Caco-2 (cell line): ENCODE measurements around the gene TMEM59L. TPM values are rescaled to one million over a fixed set of nuclear protein-coding genes. Genes with fewer than 3 reads are reported as not detected.

Experiments
- BruUV-seq: library from RNA; stranded (reverse); fragments of 400-500 nt; replicated peaks from 2 replicates; lab custom pipeline; 2021; lab: Mats Ljungman, UMichigan
- CTCF ChIA-PET: fragments of 300-600 bp; sonication (Branson Sonifier 250); formaldehyde crosslinking; loops from one replicate; lab custom pipeline; 2022; ENCODE audit warnings: antibody characterized with exemption; lab: Charles Lee
- POLR2A ChIA-PET: fragments of 300-600 bp; sonication (Branson Sonifier 250); formaldehyde crosslinking; loops from one replicate; lab custom pipeline; 2022; ENCODE audit warnings: antibody characterized with exemption; lab: Charles Lee
- DNase-seq, 2 experiments: peaks; one replicate each; pipeline versions ENCODE4 v3.0.0 to v3.0.0-alpha.2; 2020 to 2022
- H3K27me3 ChIP-seq: replicated peaks from 2 replicates; pipeline ENCODE4 v1.6.0; 2011; ENCODE audit warnings: low read length; ENCODE audit not compliant: control insufficient read depth, insufficient read depth
- H3K36me3 ChIP-seq: 2 replicates; pipeline ENCODE4 v1.5.1; 2011; ENCODE audit warnings: low read length; ENCODE audit not compliant: control insufficient read depth, insufficient read depth
- H3K4me1 ChIP-seq: fragments of 250-450 bp; sonication (Bioruptor Pico); 2 replicates; pipeline ENCODE4 v1.5.1; 2020; ENCODE audit warnings: mild to moderate bottlenecking
- H3K4me3 ChIP-seq: 2 replicates; pipeline ENCODE4 v1.5.1; 2011; ENCODE audit warnings: low read depth, mild to moderate bottlenecking, control low read depth, low read length
- H3K9me3 ChIP-seq: fragments of 250-450 bp; sonication (Bioruptor Pico); 2 replicates; pipeline ENCODE4 v1.5.1; 2020; ENCODE audit warnings: mild to moderate bottlenecking, moderate library complexity
- H3K27ac Mint-ChIP-seq: one replicate; pipeline ENCODE4 v1.8.0; 2022; ENCODE audit warnings: mixed read lengths; ENCODE audit not compliant: unreplicated experiment
- H3K27me3 Mint-ChIP-seq: one replicate; pipeline ENCODE4 v1.8.0; 2022; ENCODE audit warnings: mixed read lengths; ENCODE audit not compliant: insufficient read depth, unreplicated experiment
- H3K36me3 Mint-ChIP-seq: one replicate; pipeline ENCODE4 v1.8.0; 2022; ENCODE audit warnings: mild to moderate bottlenecking, mixed read lengths; ENCODE audit not compliant: insufficient read depth, unreplicated experiment
- H3K4me1 Mint-ChIP-seq: one replicate; pipeline ENCODE4 v1.8.0; 2022; ENCODE audit warnings: low read depth, mixed read lengths; ENCODE audit not compliant: unreplicated experiment
- H3K4me3 Mint-ChIP-seq: one replicate; pipeline ENCODE4 v1.8.0; 2022; ENCODE audit warnings: mild to moderate bottlenecking, moderate library complexity, mixed read lengths; ENCODE audit not compliant: unreplicated experiment
- H3K9me3 Mint-ChIP-seq: one replicate; pipeline ENCODE4 v1.8.0; 2022; ENCODE audit warnings: mixed read lengths; ENCODE audit not compliant: unreplicated experiment
- CTCF ChIP-seq, 2 experiments: fragments of 200-600 bp in 1 of 2; IDR thresholded peaks; 1 replicate in 1 of 2; 2 replicates in 1 of 2; pipeline versions ENCODE4 v1.5.1 to v1.8.0; 2011 to 2022; ENCODE audit warnings: antibody characterized with exemption in 1 of 2, control low read depth in 1 of 2, inconsistent platforms in 1 of 2, low read depth in 1 of 2, low read length in 1 of 2, mild to moderate bottlenecking in 1 of 2, moderate library complexity in 1 of 2; ENCODE audit not compliant: insufficient read depth in 1 of 2, severe bottlenecking in 1 of 2, unreplicated experiment in 1 of 2
- intact Hi-C: fragments of 100-400 bp; cut with micrococcal nuclease; formaldehyde crosslinking; loops from one replicate; pipeline ENCODE4 v1.10.0; 2022; ENCODE audit not compliant: unreplicated experiment
- total RNA-seq: library from RNA; stranded (reverse); gene quantifications from 2 replicates; pipeline ENCODE4 v1.2.3, GENCODE V29; 2022

Gene TMEM59L
- total RNA-seq, 1 experiment from 2014 or later, result 0.25 TPM

GRCh38 chr19:18647807-18648206, 35.1 kb downstream of the TMEM59L start:
- DNase-seq, result no peak
- TF ChIP-seq CTCF (IDR thresholded peaks at IDR 0.05; ENCODE audit: insufficient read depth in 1 of 2, low read depth in 1 of 2, low read length in 1 of 2, severe bottlenecking in 1 of 2, unreplicated experiment in 1 of 2), result no peak
- ChIA-PET CTCF (interaction anchor here (0.6 kb wide), 2 partner anchors 25 to 54 kb away, joined by 3 read pairs; no protein-coding TSS in a partner anchor), POLR2A (no interaction called here)
- Mint-ChIP-seq H3K27ac (no peak overlapping the region), H3K27me3 (no peaks in the 10 kb centered on the region), H3K9me3 (no peaks in the 10 kb centered on the region), H3K36me3 (peaks cover 3% of the 10 kb centered on the region), H3K4me3 (no peak overlapping the region), H3K4me1 (no peaks in the 10 kb centered on the region)
- no TSS peak for BruUV-seq
- no peaks in the 10 kb centered on the region for H3K9me3 ChIP-seq
- no peaks in the 10 kb centered on the region for H3K4me1 ChIP-seq
- no peaks in the 10 kb centered on the region; the same call in 1 of the 2 replicates for H3K36me3 ChIP-seq
- intact Hi-C loops, result no loop called here
- H3K4me3 ChIP-seq, result no peak overlapping the region
- no peaks in the 10 kb centered on the region for H3K27me3 ChIP-seq

GRCh38 chr19:18648973-18649315, 36.3 kb downstream of the TMEM59L start:
- Mint-ChIP-seq H3K4me1 (no peaks in the 10 kb centered on the region), H3K27me3 (no peaks in the 10 kb centered on the region), H3K9me3 (no peaks in the 10 kb centered on the region), H3K36me3 (peaks cover 5% of the 10 kb centered on the region), H3K4me3 (no peak overlapping the region), H3K27ac (no peak overlapping the region)
- no TSS peak for BruUV-seq
- Histone ChIP-seq H3K36me3 (no peaks in the 10 kb centered on the region; the same call in 1 of the 2 replicates), H3K9me3 (no peaks in the 10 kb centered on the region), H3K27me3 (no peaks in the 10 kb centered on the region), H3K4me3 (no peak overlapping the region), H3K4me1 (no peaks in the 10 kb centered on the region)
- ChIA-PET CTCF (no interaction called here), POLR2A (no interaction called here)
- DNase-seq, result no peak
- TF ChIP-seq CTCF (IDR thresholded peaks at IDR 0.05; ENCODE audit: insufficient read depth in 1 of 2, low read depth in 1 of 2, low read length in 1 of 2, severe bottlenecking in 1 of 2, unreplicated experiment in 1 of 2), result no peak
- intact Hi-C loops, result no loop called here

- no peak for TF ChIP-seq CTCF (IDR thresholded peaks at IDR 0.05; ENCODE audit: insufficient read depth in 1 of 2, low read depth in 1 of 2, low read length in 1 of 2, severe bottlenecking in 1 of 2, unreplicated experiment in 1 of 2)
- H3K4me3 ChIP-seq, result no peak overlapping the region
- BruUV-seq, result no TSS peak
- Mint-ChIP-seq H3K4me1 (no peaks in the 10 kb centered on the region), H3K27ac (no peak overlapping the region), H3K36me3 (peaks cover 5% of the 10 kb centered on the region), H3K4me3 (no peak overlapping the region), H3K27me3 (no peaks in the 10 kb centered on the region), H3K9me3 (peaks cover 5% of the 10 kb centered on the region)
- H3K27me3 ChIP-seq, result no peaks in the 10 kb centered on the region
- no peaks in the 10 kb centered on the region for H3K9me3 ChIP-seq
- ChIA-PET CTCF (no interaction called here), POLR2A (no interaction called here)
- DNase-seq, result no peak
- no peaks in the 10 kb centered on the region; the same call in 1 of the 2 replicates for H3K36me3 ChIP-seq
- H3K4me1 ChIP-seq, result no peaks in the 10 kb centered on the region
- intact Hi-C loops, result no loop called here
Observed at GRCh38 chr19:18649371-18650020, 36.8 kb downstream of the TMEM59L start.
